ENCODE data around the gene CCDC137. TPM values are rescaled to one million over a fixed set of nuclear protein-coding genes. Genes with fewer than 3 reads are reported as not detected.
A peak's percentile ranks its signal among the peaks of the same experiment; 100 is the strongest.

Gene CCDC137
- total and polyA plus RNA-seq, 2 of the 13 experiments (the other 11 are each of a cell fraction or from before 2014, with no cell fraction given) = 14.6 to 39.1 TPM

DNA sequence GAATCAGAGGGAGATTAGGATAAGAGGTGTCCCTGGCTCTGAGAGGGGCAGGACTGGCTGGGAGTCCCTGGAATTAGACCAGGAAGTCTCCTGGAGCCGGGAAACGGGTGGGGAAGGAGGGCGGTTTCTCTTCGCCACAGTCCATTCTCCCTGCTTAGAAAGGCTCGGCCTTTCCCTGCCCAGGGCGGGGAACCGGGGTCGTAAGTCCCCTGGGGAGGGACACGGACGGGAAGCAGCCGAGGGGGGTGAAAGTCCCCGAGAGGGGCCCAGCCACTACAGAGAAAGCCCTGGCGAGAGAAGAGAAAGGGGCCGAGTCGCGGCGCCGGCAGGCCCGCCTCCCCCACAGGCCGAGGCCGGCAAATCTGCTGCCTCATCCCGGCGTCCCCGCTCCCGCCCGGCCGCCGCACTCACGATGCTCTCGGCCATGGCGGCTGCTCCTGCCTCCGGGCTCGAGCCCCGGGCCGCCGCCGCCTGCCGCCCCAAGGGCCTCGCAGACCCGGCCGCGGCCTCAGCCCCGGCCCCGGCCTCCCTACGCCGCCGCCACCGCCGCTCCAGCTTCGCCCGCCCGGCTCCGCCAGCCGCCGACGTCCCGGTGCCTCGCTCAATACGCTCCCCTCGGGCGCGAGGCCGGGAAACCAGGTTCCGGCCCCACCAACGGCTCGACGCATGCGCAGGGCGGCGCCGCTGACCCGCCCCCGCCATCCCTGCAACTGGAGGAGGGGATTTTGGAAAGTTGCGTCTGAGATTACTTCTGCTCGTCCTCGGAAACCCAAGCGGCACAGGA, 29.8 kb upstream of the CCDC137 start, which contains the start of the genes NPLOC4 and TSPAN10:
TSS of gene NPLOC4 (minus strand) at position 608 of the 784 bp plus-strand sequence. CDS start at position 426, 182 bp downstream.
TSS of gene TSPAN10 (plus strand) at position 692 of the 784 bp plus-strand sequence. CDS start 5,217 bp downstream, outside the sequence.
- peak; percentile 83 for ATAC-seq
- intact Hi-C loops (cut with micrococcal nuclease; ENCODE audit: unreplicated experiment) = loop anchor here (2.0 kb wide), 1 partner anchor 30 kb away; the partner anchor contains the start of genes CCDC137 and OXLD1
- peak; percentile 94 for TF ChIP-seq THAP11 (CRISPR knock-in tag; IDR thresholded peaks at IDR 0.05)
- no peak for TF ChIP-seq RFX1 (IDR thresholded peaks at IDR 0.05)
- TF ChIP-seq CCDC6 (CRISPR knock-in tag; IDR thresholded peaks at IDR 0.05) = peak; percentile 99
- no peak for TF ChIP-seq HMGA1 (CRISPR knock-in tag; conservative IDR thresholded peaks at IDR 0.05)
- TF ChIP-seq POLR2G (IDR thresholded peaks at IDR 0.05; ENCODE audit: low read depth, low read length) = peak; percentile 85
- peak; percentile 85 for TF ChIP-seq ZNF160 (CRISPR knock-in tag; IDR thresholded peaks at IDR 0.05)
- TF ChIP-seq GABPB1 (CRISPR knock-in tag; IDR thresholded peaks at IDR 0.05) = peak; percentile 95
- peak; percentile 51; the same call in 1 of the 2 replicates for TF ChIP-seq ZNF724P (CRISPR knock-in tag; IDR thresholded peaks at IDR 0.05; ENCODE audit: borderline replicate concordance)
- TF ChIP-seq ZNF343 (CRISPR knock-in tag; IDR thresholded peaks at IDR 0.05) = peak; percentile 66; the same call in 1 of the 2 replicates
- peak; percentile 97 for TF ChIP-seq TSC22D2 (CRISPR knock-in tag; IDR thresholded peaks at IDR 0.05; ENCODE audit: borderline replicate concordance)
- TF ChIP-seq, protein P1, sequence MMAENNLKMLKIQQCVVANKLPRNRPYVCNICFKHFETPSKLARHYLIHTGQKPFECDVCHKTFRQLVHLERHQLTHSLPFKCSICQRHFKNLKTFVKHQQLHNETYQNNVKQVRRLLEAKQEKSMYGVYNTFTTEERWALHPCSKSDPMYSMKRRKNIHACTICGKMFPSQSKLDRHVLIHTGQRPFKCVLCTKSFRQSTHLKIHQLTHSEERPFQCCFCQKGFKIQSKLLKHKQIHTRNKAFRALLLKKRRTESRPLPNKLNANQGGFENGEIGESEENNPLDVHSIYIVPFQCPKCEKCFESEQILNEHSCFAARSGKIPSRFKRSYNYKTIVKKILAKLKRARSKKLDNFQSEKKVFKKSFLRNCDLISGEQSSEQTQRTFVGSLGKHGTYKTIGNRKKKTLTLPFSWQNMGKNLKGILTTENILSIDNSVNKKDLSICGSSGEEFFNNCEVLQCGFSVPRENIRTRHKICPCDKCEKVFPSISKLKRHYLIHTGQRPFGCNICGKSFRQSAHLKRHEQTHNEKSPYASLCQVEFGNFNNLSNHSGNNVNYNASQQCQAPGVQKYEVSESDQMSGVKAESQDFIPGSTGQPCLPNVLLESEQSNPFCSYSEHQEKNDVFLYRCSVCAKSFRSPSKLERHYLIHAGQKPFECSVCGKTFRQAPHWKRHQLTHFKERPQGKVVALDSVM (CRISPR knock-in tag; IDR thresholded peaks at IDR 0.05) = peak; percentile 78
- TF ChIP-seq, protein P2, sequence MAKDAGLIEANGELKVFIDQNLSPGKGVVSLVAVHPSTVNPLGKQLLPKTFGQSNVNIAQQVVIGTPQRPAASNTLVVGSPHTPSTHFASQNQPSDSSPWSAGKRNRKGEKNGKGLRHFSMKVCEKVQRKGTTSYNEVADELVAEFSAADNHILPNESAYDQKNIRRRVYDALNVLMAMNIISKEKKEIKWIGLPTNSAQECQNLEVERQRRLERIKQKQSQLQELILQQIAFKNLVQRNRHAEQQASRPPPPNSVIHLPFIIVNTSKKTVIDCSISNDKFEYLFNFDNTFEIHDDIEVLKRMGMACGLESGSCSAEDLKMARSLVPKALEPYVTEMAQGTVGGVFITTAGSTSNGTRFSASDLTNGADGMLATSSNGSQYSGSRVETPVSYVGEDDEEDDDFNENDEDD (CRISPR knock-in tag; IDR thresholded peaks at IDR 0.05; ENCODE audit: borderline replicate concordance) = peak; percentile 91
- TF ChIP-seq, protein P3, sequence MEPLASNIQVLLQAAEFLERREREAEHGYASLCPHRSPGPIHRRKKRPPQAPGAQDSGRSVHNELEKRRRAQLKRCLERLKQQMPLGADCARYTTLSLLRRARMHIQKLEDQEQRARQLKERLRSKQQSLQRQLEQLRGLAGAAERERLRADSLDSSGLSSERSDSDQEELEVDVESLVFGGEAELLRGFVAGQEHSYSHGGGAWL (CRISPR knock-in tag; IDR thresholded peaks at IDR 0.05) = peak; percentile 84; the same call in 1 of the 2 replicates
- TF ChIP-seq CENPT (CRISPR knock-in tag; IDR thresholded peaks at IDR 0.05; ENCODE audit: low read depth) = 0 out of 2 replicates have a peak, but pooled peaks have one; percentile 33
- TF ChIP-seq SIX1 (CRISPR knock-in tag; IDR thresholded peaks at IDR 0.05; ENCODE audit: borderline replicate concordance) = peak; percentile 74; the same call in 1 of the 2 replicates
- peak; percentile 41 for TF ChIP-seq NFYB (CRISPR knock-in tag; IDR thresholded peaks at IDR 0.05)
- TF ChIP-seq, protein P4, sequence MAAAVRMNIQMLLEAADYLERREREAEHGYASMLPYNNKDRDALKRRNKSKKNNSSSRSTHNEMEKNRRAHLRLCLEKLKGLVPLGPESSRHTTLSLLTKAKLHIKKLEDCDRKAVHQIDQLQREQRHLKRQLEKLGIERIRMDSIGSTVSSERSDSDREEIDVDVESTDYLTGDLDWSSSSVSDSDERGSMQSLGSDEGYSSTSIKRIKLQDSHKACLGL (CRISPR knock-in tag; IDR thresholded peaks at IDR 0.05) = peak; percentile 66

More for the DNA sequence above, 29.8 kb upstream of the CCDC137 start, which contains the start of the genes NPLOC4 and TSPAN10:
- no peak for FAIRE-seq
- peak within 1 kb of the TSS; percentile 91 for H2AFZ ChIP-seq (ENCODE audit: low read length)
- peaks cover 38% of the 10 kb centered on the region for H3K79me2 ChIP-seq (ENCODE audit: insufficient read depth, low read length)
- H3K36me3 ChIP-seq (replicated peaks in 1 of 2; ENCODE audit: control insufficient read depth in 1 of 2, insufficient read depth in 2 of 2, low read length in 2 of 2) = peaks cover 0 to under 1% of the 10 kb centered on the region in 2 experiments; a peak in 1 of 5 replicates
- DNase-seq (ENCODE audit: low spot score) = peak; percentile 71
- no peaks in the 10 kb centered on the region for H3K9me3 ChIP-seq (ENCODE audit: low read length)
- WGBS (ENCODE audit: low lambda C conversion rate) = 1% methylated on average over 56 of the region's 77 CpGs
- in situ Hi-C loops (cut with HindIII; ENCODE audit: extremely low pct_ligation_motif_present, low pct_unique_long_range_greater_than_20kb) = no loop called here
- no TSS peak for BruUV-seq (replicated peaks)
- H3K27ac ChIP-seq (ENCODE audit: extremely low read length, insufficient read depth, low read length) = peak within 1 kb of the TSS; percentile 87
- peak within 1 kb of the TSS; percentile 95 for H3K4me2 ChIP-seq (ENCODE audit: low read depth, low read length)
- peaks cover 19% of the 10 kb centered on the region for H4K20me1 ChIP-seq (ENCODE audit: insufficient read depth, low read length)
- peaks cover 36% of the 10 kb centered on the region for H3K4me1 ChIP-seq (ENCODE audit: insufficient read depth, low read length)
- POLR2A ChIA-PET = interaction anchor here (0.7 to 2.3 kb wide), 11 partner anchors 11 to 77 kb away, joined by 3 to 15 read pairs (median 5); partner anchors contain the start of genes ARL16, CCDC137, HGS and MRPL12
- H3K27me3 ChIP-seq (ENCODE audit: control insufficient read depth in 1 of 2, insufficient read depth in 2 of 2, low read length in 2 of 2) = no peaks in the 10 kb centered on the region; a peak in 1 of 5 replicates
- peak within 1 kb of the TSS; percentile 92 for H3K9ac ChIP-seq (ENCODE audit: insufficient read depth, low read depth, low read length)
- CTCF ChIA-PET (ENCODE audit: low intra/inter-chr PET ratio, low total read pairs) = no interaction called here
- peak within 1 kb of the TSS; percentile 73 to 89 (median 80) for H3K4me3 ChIP-seq (replicated peaks in 1 of 3; ENCODE audit: insufficient read depth in 1 of 3, low read depth in 2 of 3, low read length in 3 of 3)
